Esophagus muscularis mucosa (tissue), 4 donors: ENCODE results near the gene AK3.

Experiments
- EP300 ChIP-seq: sonication (generic); formaldehyde crosslinking; IDR thresholded peaks from one replicate; pipeline ENCODE4 v1.6.1; 2017; ENCODE audit warnings: antibody characterized with exemption
- POLR2A ChIP-seq: fragments of 450-650 bp; IDR thresholded peaks from one replicate; pipeline ENCODE4 v1.6.1; 2017; ENCODE audit warnings: antibody characterized with exemption, moderate library complexity, mild to moderate bottlenecking, low read depth
- TF ChIP-seq, protein P1 (sequence below), 3 experiments: fragments of 200-600 bp in 2 of 3; fragments of 450-650 bp in 1 of 3; sonication (generic) in 2 of 3; IDR thresholded peaks; one replicate each; pipeline ENCODE4 v1.5.1; 2017 to 2019; ENCODE audit warnings: antibody characterized with exemption in 3 of 3, mild to moderate bottlenecking in 2 of 3, moderate library complexity in 1 of 3

DNA sequence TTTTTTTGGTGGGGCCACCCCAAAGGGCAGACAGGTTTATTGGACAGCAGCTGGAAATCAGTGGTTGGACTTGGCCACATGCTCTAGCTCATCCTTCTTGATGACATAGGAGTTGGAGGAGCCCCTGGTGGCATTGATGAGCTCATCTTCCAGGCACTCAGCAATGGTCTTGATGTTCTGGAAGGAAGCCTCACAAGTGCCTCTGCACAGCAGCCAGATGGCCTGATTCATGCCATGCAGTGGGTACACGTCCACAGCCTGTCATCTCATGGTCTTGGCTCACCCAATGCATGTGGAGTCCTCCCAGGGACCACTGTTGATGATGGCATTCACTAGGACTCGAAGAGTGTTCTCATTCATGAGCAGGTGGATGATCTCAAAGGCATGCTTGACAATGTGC, 40.4 kb upstream of the AK3 start:
- TF ChIP-seq, protein P1, sequence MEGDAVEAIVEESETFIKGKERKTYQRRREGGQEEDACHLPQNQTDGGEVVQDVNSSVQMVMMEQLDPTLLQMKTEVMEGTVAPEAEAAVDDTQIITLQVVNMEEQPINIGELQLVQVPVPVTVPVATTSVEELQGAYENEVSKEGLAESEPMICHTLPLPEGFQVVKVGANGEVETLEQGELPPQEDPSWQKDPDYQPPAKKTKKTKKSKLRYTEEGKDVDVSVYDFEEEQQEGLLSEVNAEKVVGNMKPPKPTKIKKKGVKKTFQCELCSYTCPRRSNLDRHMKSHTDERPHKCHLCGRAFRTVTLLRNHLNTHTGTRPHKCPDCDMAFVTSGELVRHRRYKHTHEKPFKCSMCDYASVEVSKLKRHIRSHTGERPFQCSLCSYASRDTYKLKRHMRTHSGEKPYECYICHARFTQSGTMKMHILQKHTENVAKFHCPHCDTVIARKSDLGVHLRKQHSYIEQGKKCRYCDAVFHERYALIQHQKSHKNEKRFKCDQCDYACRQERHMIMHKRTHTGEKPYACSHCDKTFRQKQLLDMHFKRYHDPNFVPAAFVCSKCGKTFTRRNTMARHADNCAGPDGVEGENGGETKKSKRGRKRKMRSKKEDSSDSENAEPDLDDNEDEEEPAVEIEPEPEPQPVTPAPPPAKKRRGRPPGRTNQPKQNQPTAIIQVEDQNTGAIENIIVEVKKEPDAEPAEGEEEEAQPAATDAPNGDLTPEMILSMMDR (IDR thresholded peaks at IDR 0.05) = no peak
- no peak for TF ChIP-seq EP300
- TF ChIP-seq POLR2A = no peak
